ENCODE data around the gene JPT2. TPM values are rescaled to one million over a fixed set of nuclear protein-coding genes. Genes with fewer than 3 reads are reported as not detected.

JPT2 gene
- total RNA-seq, 1 donor from 2014 or later, result 22.4 TPM

- no peak overlapping the region for H3K4me3 ChIP-seq (ENCODE audit: low read length in 3 of 3)
- H3K36me3 ChIP-seq (ENCODE audit: control insufficient read depth in 3 of 3, insufficient read depth in 3 of 3, low read length in 3 of 3), result peaks cover 59 to 65% (median 65%) of the 10 kb centered on the region in 3 donors
- H3K9ac ChIP-seq (ENCODE audit: low read depth in 1 of 3, low read length in 3 of 3), result no peak overlapping the region
- H3K4me1 ChIP-seq (ENCODE audit: control insufficient read depth in 3 of 3, insufficient read depth in 3 of 3, low read length in 3 of 3), result peaks cover under 1 to 3% (median 2%) of the 10 kb centered on the region in 3 donors
- no peaks in the 10 kb centered on the region for H3K27me3 ChIP-seq (ENCODE audit: control insufficient read depth in 3 of 3, insufficient read depth in 3 of 3, low read length in 3 of 3)
- H3K27ac ChIP-seq (ENCODE audit: low read depth, low read length), result no peak overlapping the region
- H3K9me3 ChIP-seq (ENCODE audit: control insufficient read depth in 3 of 3, low read length in 3 of 3), result no peaks in the 10 kb centered on the region
These were observed 4.5 kb upstream of the JPT2 start for GRCh38 chr16:1673424-1674151.

GRCh38 chr16:1674306-1674705 is 3.8 kb upstream of the JPT2 start:
- H3K27me3 ChIP-seq (ENCODE audit: control insufficient read depth in 3 of 3, insufficient read depth in 3 of 3, low read length in 3 of 3), result no peaks in the 10 kb centered on the region
- no peak overlapping the region for H3K9ac ChIP-seq (ENCODE audit: low read depth in 1 of 3, low read length in 3 of 3)
- H3K9me3 ChIP-seq (ENCODE audit: control insufficient read depth in 3 of 3, low read length in 3 of 3), result no peaks in the 10 kb centered on the region
- H3K27ac ChIP-seq (ENCODE audit: low read depth, low read length), result no peak overlapping the region
- H3K36me3 ChIP-seq (ENCODE audit: control insufficient read depth in 3 of 3, insufficient read depth in 3 of 3, low read length in 3 of 3), result peaks cover 52 to 59% (median 58%) of the 10 kb centered on the region in 3 donors
- no peak overlapping the region for H3K4me3 ChIP-seq (ENCODE audit: low read length in 3 of 3)
- peaks cover 6 to 9% (median 7%) of the 10 kb centered on the region in 3 donors for H3K4me1 ChIP-seq (ENCODE audit: control insufficient read depth in 3 of 3, insufficient read depth in 3 of 3, low read length in 3 of 3)

- peaks cover 6 to 9% (median 7%) of the 10 kb centered on the region in 3 donors for H3K4me1 ChIP-seq (ENCODE audit: control insufficient read depth in 3 of 3, insufficient read depth in 3 of 3, low read length in 3 of 3)
These were observed 3.1 kb upstream of the JPT2 start for GRCh38 chr16:1674751-1675664.

GRCh38 chr16:1676661-1677060 is 1.4 kb upstream of the JPT2 start:
- Histone ChIP-seq H3K36me3 (ENCODE audit: control insufficient read depth in 3 of 3, insufficient read depth in 3 of 3, low read length in 3 of 3) (peaks cover 34 to 39% (median 39%) of the 10 kb centered on the region in 3 donors), H3K9me3 (ENCODE audit: control insufficient read depth in 3 of 3, low read length in 3 of 3) (no peaks in the 10 kb centered on the region), H3K27me3 (ENCODE audit: control insufficient read depth in 3 of 3, insufficient read depth in 3 of 3, low read length in 3 of 3) (no peaks in the 10 kb centered on the region), H3K4me1 (ENCODE audit: control insufficient read depth in 3 of 3, insufficient read depth in 3 of 3, low read length in 3 of 3) (peaks cover 6 to 9% (median 7%) of the 10 kb centered on the region in 3 donors), H3K4me3 (ENCODE audit: low read length in 3 of 3) (no peak overlapping the region), H3K27ac (ENCODE audit: low read depth, low read length) (no peak overlapping the region), H3K9ac (ENCODE audit: low read depth in 1 of 3, low read length in 3 of 3) (no peak overlapping the region)

More at GRCh38 chr16:1674751-1675664, 3.1 kb upstream of the JPT2 start:
- Histone ChIP-seq H3K27ac (ENCODE audit: low read depth, low read length) (no peak overlapping the region), H3K27me3 (ENCODE audit: control insufficient read depth in 3 of 3, insufficient read depth in 3 of 3, low read length in 3 of 3) (no peaks in the 10 kb centered on the region), H3K36me3 (ENCODE audit: control insufficient read depth in 3 of 3, insufficient read depth in 3 of 3, low read length in 3 of 3) (peaks cover 46 to 53% (median 52%) of the 10 kb centered on the region in 3 donors), H3K4me3 (ENCODE audit: low read length in 3 of 3) (no peak overlapping the region), H3K9ac (ENCODE audit: low read depth in 1 of 3, low read length in 3 of 3) (no peak overlapping the region), H3K9me3 (ENCODE audit: control insufficient read depth in 3 of 3, low read length in 3 of 3) (no peaks in the 10 kb centered on the region)

DNA sequence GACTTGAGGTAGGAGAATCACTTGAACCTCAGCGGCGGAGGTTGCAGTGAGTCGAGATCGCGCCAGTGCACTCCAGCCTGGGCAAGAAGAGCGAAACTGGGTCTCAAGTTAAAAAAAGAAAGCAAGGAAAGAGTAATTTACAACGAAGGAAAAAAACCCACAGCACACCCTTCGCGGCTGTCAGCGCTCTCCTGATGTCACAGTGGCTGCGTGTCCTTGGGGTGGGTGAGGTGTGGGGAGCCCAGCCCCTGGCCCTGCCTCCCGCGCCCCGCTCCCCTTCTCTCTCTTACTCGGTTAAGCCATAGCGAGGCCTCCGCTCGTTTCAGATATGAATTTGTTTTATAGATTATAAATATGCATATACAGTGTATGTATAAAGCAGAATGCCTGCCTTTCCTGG is 740 bp upstream of the JPT2 start:
- H3K9me3 ChIP-seq (ENCODE audit: control insufficient read depth in 3 of 3, low read length in 3 of 3), result no peaks in the 10 kb centered on the region
- H3K27ac ChIP-seq (ENCODE audit: low read depth, low read length), result no peak overlapping the region
- peaks cover 27 to 33% (median 32%) of the 10 kb centered on the region in 3 donors for H3K36me3 ChIP-seq (ENCODE audit: control insufficient read depth in 3 of 3, insufficient read depth in 3 of 3, low read length in 3 of 3)
- no peaks in the 10 kb centered on the region for H3K27me3 ChIP-seq (ENCODE audit: control insufficient read depth in 3 of 3, insufficient read depth in 3 of 3, low read length in 3 of 3)
- H3K4me3 ChIP-seq (ENCODE audit: low read length in 3 of 3), result peak overlapping the region in 2 of 3 donors; percentile 43 to 73
- H3K4me1 ChIP-seq (ENCODE audit: control insufficient read depth in 3 of 3, insufficient read depth in 3 of 3, low read length in 3 of 3), result peaks cover 6 to 9% (median 7%) of the 10 kb centered on the region in 3 donors
- H3K9ac ChIP-seq (ENCODE audit: low read depth in 1 of 3, low read length in 3 of 3), result no peak overlapping the region

DNA sequence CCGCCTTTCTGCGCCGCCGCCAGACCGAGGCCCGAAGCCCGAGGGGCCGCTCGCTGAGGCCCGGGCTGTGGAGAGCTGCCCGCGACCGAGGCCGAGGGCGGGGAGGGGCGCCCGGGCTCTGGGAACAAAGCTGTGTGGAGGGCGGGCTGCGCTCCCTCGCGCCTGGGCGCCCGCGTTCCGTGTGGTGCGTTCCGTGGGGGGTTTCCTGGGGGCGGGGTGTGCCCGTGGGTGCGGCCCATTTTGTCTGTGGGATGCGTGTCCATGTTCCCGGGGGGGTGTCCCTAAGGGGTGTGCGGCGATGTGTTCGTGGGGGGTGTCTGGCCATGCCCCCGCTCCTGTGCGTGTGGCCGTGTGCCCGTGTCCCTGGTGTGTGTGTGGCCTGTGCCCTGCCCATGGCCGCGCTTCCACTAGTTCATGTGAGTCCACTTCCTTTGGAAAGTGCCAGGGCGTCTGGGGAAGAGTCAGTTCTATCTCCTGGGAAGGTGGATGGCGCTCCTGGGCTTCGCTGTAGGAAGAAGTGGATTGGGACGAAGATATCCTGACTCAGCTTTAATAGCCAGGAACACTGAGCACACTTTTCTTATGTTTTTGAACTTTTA is 520 bp downstream of the JPT2 start:
- peaks cover 20 to 25% (median 23%) of the 10 kb centered on the region in 3 donors for H3K36me3 ChIP-seq (ENCODE audit: control insufficient read depth in 3 of 3, insufficient read depth in 3 of 3, low read length in 3 of 3)
- no peaks in the 10 kb centered on the region for H3K9me3 ChIP-seq (ENCODE audit: control insufficient read depth in 3 of 3, low read length in 3 of 3)
- peak overlapping the region; percentile 57 to 82 (median 73) for H3K9ac ChIP-seq (ENCODE audit: low read depth in 1 of 3, low read length in 3 of 3)
- H3K4me1 ChIP-seq (ENCODE audit: control insufficient read depth in 3 of 3, insufficient read depth in 3 of 3, low read length in 3 of 3), result peaks cover 6 to 9% (median 7%) of the 10 kb centered on the region in 3 donors
- no peaks in the 10 kb centered on the region for H3K27me3 ChIP-seq (ENCODE audit: control insufficient read depth in 3 of 3, insufficient read depth in 3 of 3, low read length in 3 of 3)
- H3K4me3 ChIP-seq (ENCODE audit: low read length in 3 of 3), result peak overlapping the region; percentile 67 to 75 (median 73)
- H3K27ac ChIP-seq (ENCODE audit: low read depth, low read length), result no peak overlapping the region

GRCh38 chr16:1680361-1680760 is 2.3 kb downstream of the JPT2 start:
- Histone ChIP-seq H3K9ac (ENCODE audit: low read depth in 1 of 3, low read length in 3 of 3) (peak overlapping the region in 1 of 3 donors; percentile 8), H3K4me3 (ENCODE audit: low read length in 3 of 3) (no peak overlapping the region), H3K4me1 (ENCODE audit: control insufficient read depth in 3 of 3, insufficient read depth in 3 of 3, low read length in 3 of 3) (peaks cover 6 to 9% (median 7%) of the 10 kb centered on the region in 3 donors), H3K9me3 (ENCODE audit: control insufficient read depth in 3 of 3, low read length in 3 of 3) (no peaks in the 10 kb centered on the region), H3K27ac (ENCODE audit: low read depth, low read length) (no peak overlapping the region), H3K27me3 (ENCODE audit: control insufficient read depth in 3 of 3, insufficient read depth in 3 of 3, low read length in 3 of 3) (no peaks in the 10 kb centered on the region), H3K36me3 (ENCODE audit: control insufficient read depth in 3 of 3, insufficient read depth in 3 of 3, low read length in 3 of 3) (peaks cover 7 to 12% (median 8%) of the 10 kb centered on the region in 3 donors)

DNA sequence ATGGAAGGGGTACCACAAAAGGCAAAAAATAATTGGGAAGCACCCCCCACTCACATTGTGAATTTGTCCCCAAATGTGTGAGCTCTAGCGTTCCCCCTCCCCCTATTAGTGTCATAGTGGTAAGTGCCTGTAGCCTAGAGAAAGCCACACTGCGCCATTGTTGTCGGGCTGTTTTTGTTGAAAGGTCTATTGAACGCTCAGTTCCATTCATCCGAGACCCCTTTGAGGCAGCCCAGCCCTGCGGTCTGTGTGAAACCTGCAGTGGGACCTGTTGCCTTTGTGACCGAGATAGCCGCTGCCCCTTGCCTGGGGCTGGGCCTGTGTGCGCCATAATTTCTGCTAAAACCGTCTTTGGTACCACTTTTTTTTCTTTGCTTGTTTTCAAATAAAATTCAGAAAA is 3.0 kb downstream of the JPT2 start:
- Histone ChIP-seq H3K9ac (ENCODE audit: low read depth in 1 of 3, low read length in 3 of 3) (no peak overlapping the region), H3K27me3 (ENCODE audit: control insufficient read depth in 3 of 3, insufficient read depth in 3 of 3, low read length in 3 of 3) (no peaks in the 10 kb centered on the region), H3K4me3 (ENCODE audit: low read length in 3 of 3) (no peak overlapping the region), H3K4me1 (ENCODE audit: control insufficient read depth in 3 of 3, insufficient read depth in 3 of 3, low read length in 3 of 3) (peaks cover 6 to 9% (median 7%) of the 10 kb centered on the region in 3 donors), H3K27ac (ENCODE audit: low read depth, low read length) (no peak overlapping the region), H3K9me3 (ENCODE audit: control insufficient read depth in 3 of 3, low read length in 3 of 3) (no peaks in the 10 kb centered on the region), H3K36me3 (ENCODE audit: control insufficient read depth in 3 of 3, insufficient read depth in 3 of 3, low read length in 3 of 3) (peaks cover 3 to 9% (median 5%) of the 10 kb centered on the region in 3 donors)

GRCh38 chr16:1687427-1688316 is 9.6 kb downstream of the JPT2 start:
- Histone ChIP-seq H3K27ac (ENCODE audit: low read depth, low read length) (no peak overlapping the region), H3K27me3 (ENCODE audit: control insufficient read depth in 3 of 3, insufficient read depth in 3 of 3, low read length in 3 of 3) (no peaks in the 10 kb centered on the region), H3K4me1 (ENCODE audit: control insufficient read depth in 3 of 3, insufficient read depth in 3 of 3, low read length in 3 of 3) (no peaks in the 10 kb centered on the region), H3K36me3 (ENCODE audit: control insufficient read depth in 3 of 3, insufficient read depth in 3 of 3, low read length in 3 of 3) (peaks cover 17 to 39% (median 36%) of the 10 kb centered on the region in 3 donors), H3K9me3 (ENCODE audit: control insufficient read depth in 3 of 3, low read length in 3 of 3) (no peaks in the 10 kb centered on the region), H3K4me3 (ENCODE audit: low read length in 3 of 3) (no peak overlapping the region), H3K9ac (ENCODE audit: low read depth in 1 of 3, low read length in 3 of 3) (no peak overlapping the region)

Data from skeletal muscle tissue (tissue), 4 donors.